Measurements from ENCODE around the gene AGO1. TPM values are rescaled to one million over a fixed set of nuclear protein-coding genes. Genes with fewer than 3 reads are reported as not detected.

Gene AGO1
- total RNA-seq, 4 donors from 2014 or later = 11.2 to 12.6 (median 12.4) TPM

GRCh38 chr1:35847935-35848565 is 35.0 kb upstream of the AGO1 start:
- no peaks in the 10 kb centered on the region for H3K27me3 ChIP-seq
- intact Hi-C loops (cut with DNase I; ENCODE audit: low total_unique reads) = no loop called here
- H3K4me3 ChIP-seq = no peak overlapping the region
- peaks cover 0 to 23% of the 10 kb centered on the region in 2 donors for H3K36me3 ChIP-seq
- in situ Hi-C loops (cut with MboI; ENCODE audit: low sequenced_read_pairs in 4 of 4) = no loop called here
- H3K9me3 ChIP-seq = no peaks in the 10 kb centered on the region
- no peak for TF ChIP-seq POLR2A (IDR thresholded peaks at IDR 0.05)
- no peak for TF ChIP-seq CTCF (IDR thresholded peaks at IDR 0.05 in 4 of 5, conservative IDR thresholded peaks at IDR 0.05 in 1 of 5)
- no peak for ATAC-seq
- peaks cover 21 to 22% of the 10 kb centered on the region in 2 donors for H3K4me1 ChIP-seq
- no peak overlapping the region for H3K27ac ChIP-seq
- no peak for DNase-seq

GRCh38 chr1:35850051-35850450 is 33.0 kb upstream of the AGO1 start:
- in situ Hi-C loops (cut with MboI; ENCODE audit: low sequenced_read_pairs in 4 of 4) (no loop called here), intact Hi-C loops (cut with DNase I; ENCODE audit: low total_unique reads) (no loop called here)
- Histone ChIP-seq H3K4me1 (peaks cover 21 to 22% of the 10 kb centered on the region in 2 donors), H3K4me3 (no peak overlapping the region), H3K27ac (no peak overlapping the region), H3K27me3 (no peaks in the 10 kb centered on the region), H3K9me3 (no peaks in the 10 kb centered on the region), H3K36me3 (peaks cover 0 to 32% of the 10 kb centered on the region in 2 donors)
- no peak for TF ChIP-seq POLR2A (IDR thresholded peaks at IDR 0.05)
- no peak for TF ChIP-seq CTCF (IDR thresholded peaks at IDR 0.05 in 4 of 5, conservative IDR thresholded peaks at IDR 0.05 in 1 of 5)
- DNase-seq (no peak), ATAC-seq (no peak)

- no peak for DNase-seq
- Histone ChIP-seq H3K27ac (no peak overlapping the region), H3K9me3 (no peaks in the 10 kb centered on the region), H3K4me3 (no peak overlapping the region), H3K4me1 (peaks cover 21 to 22% of the 10 kb centered on the region in 2 donors), H3K27me3 (no peaks in the 10 kb centered on the region), H3K36me3 (peaks cover 0 to 39% of the 10 kb centered on the region in 2 donors)
- no peak for ATAC-seq
- intact Hi-C loops (cut with DNase I; ENCODE audit: low total_unique reads) = no loop called here
- TF ChIP-seq CTCF (IDR thresholded peaks at IDR 0.05 in 4 of 5, conservative IDR thresholded peaks at IDR 0.05 in 1 of 5) = no peak
- no peak for TF ChIP-seq POLR2A (IDR thresholded peaks at IDR 0.05)
- in situ Hi-C loops (cut with MboI; ENCODE audit: low sequenced_read_pairs in 4 of 4) = no loop called here
Observed at GRCh38 chr1:35850716-35851115, 32.3 kb upstream of the AGO1 start.

- Histone ChIP-seq H3K4me1 (peaks cover 21 to 22% of the 10 kb centered on the region in 2 donors), H3K36me3 (peaks cover 0 to 45% of the 10 kb centered on the region in 2 donors), H3K9me3 (no peaks in the 10 kb centered on the region), H3K27ac (peak overlapping the region in 1 of 4 donors; percentile 17), H3K4me3 (no peak overlapping the region), H3K27me3 (no peaks in the 10 kb centered on the region)
- intact Hi-C loops (cut with DNase I; ENCODE audit: low total_unique reads) = no loop called here
- DNase-seq (no peak), ATAC-seq (no peak)
- in situ Hi-C loops (cut with MboI; ENCODE audit: low sequenced_read_pairs in 4 of 4) = no loop called here
- TF ChIP-seq CTCF (IDR thresholded peaks at IDR 0.05 in 4 of 5, conservative IDR thresholded peaks at IDR 0.05 in 1 of 5) (no peak), POLR2A (IDR thresholded peaks at IDR 0.05) (no peak)
Observed at GRCh38 chr1:35851132-35851869, 31.7 kb upstream of the AGO1 start.

Data from gastrocnemius medialis (tissue), 4 donors.